Thymus (tissue), 11 donors: Measurements from ENCODE around the gene PRKG1. TPM values are rescaled to one million over a fixed set of nuclear protein-coding genes. Genes with fewer than 3 reads are reported as not detected.

Experiments
- DNase-seq, 9 donors: peaks; one replicate each; pipeline ENCODE4 v3.0.0-alpha.2; 2013; ENCODE audit warnings: low spot score in 9 of 9, low read depth in 6 of 9, missing footprints in 1 of 9
- H3K27ac ChIP-seq, 2 donors: one replicate each; pipeline ENCODE4 v1.5.1; 2013; ENCODE audit warnings: control low read depth in 1 of 2, low read depth in 1 of 2, low read length in 1 of 2, mild to moderate bottlenecking in 1 of 2, moderate library complexity in 1 of 2
- H3K27me3 ChIP-seq, 2 donors: one replicate each; pipeline ENCODE4 v1.5.1; 2013; ENCODE audit warnings: low read length in 1 of 2; ENCODE audit not compliant: control insufficient read depth in 2 of 2, insufficient read depth in 1 of 2
- H3K36me3 ChIP-seq, 2 donors: one replicate each; pipeline ENCODE4 v1.5.1; 2013; ENCODE audit warnings: low read length in 1 of 2, mild to moderate bottlenecking in 1 of 2, moderate library complexity in 1 of 2; ENCODE audit not compliant: control insufficient read depth in 2 of 2, insufficient read depth in 2 of 2
- H3K4me1 ChIP-seq, 2 donors: one replicate each; pipeline ENCODE4 v1.5.1; 2013; ENCODE audit warnings: low read length in 2 of 2; ENCODE audit not compliant: control insufficient read depth in 2 of 2, insufficient read depth in 2 of 2
- H3K4me3 ChIP-seq, 2 donors: one replicate each; pipeline ENCODE4 v1.5.1; 2013; ENCODE audit warnings: low read length in 2 of 2, control low read depth in 1 of 2, mild to moderate bottlenecking in 1 of 2
- H3K9me3 ChIP-seq, 2 donors: one replicate each; pipeline ENCODE4 v1.5.1; 2013; ENCODE audit warnings: low read length in 1 of 2, mild to moderate bottlenecking in 1 of 2; ENCODE audit not compliant: control insufficient read depth in 2 of 2, insufficient read depth in 1 of 2
- WGBS: extraction: QIAGEN DNeasy Blood & Tissue Kit; methylation state at CpG from one replicate; pipeline ENCODE4 v1.1.7; 2013; 5-methylcytosine and 5-hydroxymethylcytosine counted together
- polyA plus RNA-seq: library from polyadenylated mRNA; stranded (reverse); fragments of 200-250 nt; gene quantifications from one replicate; pipeline ENCODE4 v1.2.3, GENCODE V29; 2013
- total RNA-seq: library from RNA; stranded (reverse); fragments of 120-200 nt; gene quantifications from one replicate; pipeline ENCODE4 v1.2.4, GENCODE V29; 2013
- donor health status: healthy.

Gene PRKG1
- total and polyA plus RNA-seq, 2 donors = 2.5 to 7.4 TPM

DNA sequence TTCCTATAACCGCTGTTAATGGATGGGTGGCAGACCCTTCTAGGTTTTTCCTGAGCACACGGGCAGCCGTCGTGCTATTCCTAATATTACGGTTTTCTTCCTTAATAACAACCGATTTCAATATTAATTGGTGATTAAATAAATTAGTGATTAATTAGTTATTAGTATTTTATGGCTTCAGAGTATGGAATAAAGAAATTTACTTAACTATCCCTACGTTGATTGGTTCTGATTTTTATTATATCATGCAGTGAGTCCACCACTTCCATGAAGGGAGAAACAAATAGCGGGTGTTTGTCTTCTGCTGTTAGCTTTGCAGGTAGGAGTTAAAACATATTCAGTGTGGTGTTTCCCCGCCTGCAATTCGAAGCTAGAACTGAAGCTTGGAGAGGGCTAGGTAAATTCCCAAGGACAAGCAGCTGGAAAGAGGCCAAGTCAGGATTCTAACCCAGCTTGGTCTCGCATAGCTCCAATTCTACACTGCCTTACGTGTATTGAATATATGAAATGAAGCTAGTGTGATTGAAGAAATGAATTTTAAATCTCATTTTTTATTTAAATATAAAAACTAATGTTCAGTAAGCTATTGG is 626.0 kb downstream of the PRKG1 start:
- Histone ChIP-seq H3K27me3 (no peaks in the 10 kb centered on the region), H3K27ac (peak overlapping the region; percentile 89 to 96), H3K4me3 (peak overlapping the region; percentile 65 to 81), H3K9me3 (no peaks in the 10 kb centered on the region), H3K36me3 (peaks cover 3 to 12% of the 10 kb centered on the region in 2 donors), H3K4me1 (peaks cover 20 to 21% of the 10 kb centered on the region in 2 donors)
- WGBS = 53% methylated on average over 12 of the region's 12 CpGs
- DNase-seq = peak in 7 of 9 donors; percentile 4 to 43 (median 8)

DNA sequence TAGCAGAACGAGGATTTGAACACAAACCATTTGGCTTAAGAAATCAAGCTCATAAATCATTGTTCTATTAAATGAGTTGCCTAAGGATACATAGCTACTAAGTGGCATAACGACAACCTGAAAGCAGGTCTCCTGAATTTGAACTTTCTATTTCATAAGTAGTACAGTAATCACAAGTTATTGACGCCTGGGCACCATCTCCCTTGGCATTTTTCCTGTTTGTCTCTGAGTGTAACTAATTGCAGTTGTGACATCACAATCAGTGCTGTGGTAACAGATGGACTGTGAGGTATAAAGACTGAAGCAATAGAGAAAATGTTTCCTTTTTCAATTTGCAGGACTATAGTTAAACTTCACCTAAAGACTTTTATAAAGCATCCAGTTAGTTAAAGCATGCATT is 631.5 kb downstream of the PRKG1 start:
- no peak overlapping the region for H3K4me3 ChIP-seq
- WGBS = 92% methylated on average over 3 of the region's 3 CpGs
- no peak overlapping the region for H3K27ac ChIP-seq
- no peak for DNase-seq
- H3K27me3 ChIP-seq = no peaks in the 10 kb centered on the region
- no peaks in the 10 kb centered on the region for H3K4me1 ChIP-seq
- no peaks in the 10 kb centered on the region for H3K9me3 ChIP-seq
- no peaks in the 10 kb centered on the region for H3K36me3 ChIP-seq

- Histone ChIP-seq H3K27me3 (no peaks in the 10 kb centered on the region), H3K27ac (no peak overlapping the region), H3K4me3 (no peak overlapping the region), H3K36me3 (no peaks in the 10 kb centered on the region), H3K9me3 (no peaks in the 10 kb centered on the region), H3K4me1 (no peaks in the 10 kb centered on the region)
- WGBS = 98% methylated on average over 3 of the region's 3 CpGs
- DNase-seq = no peak
Measured at GRCh38 chr10:51706225-51706624, 631.9 kb downstream of the PRKG1 start.

DNA sequence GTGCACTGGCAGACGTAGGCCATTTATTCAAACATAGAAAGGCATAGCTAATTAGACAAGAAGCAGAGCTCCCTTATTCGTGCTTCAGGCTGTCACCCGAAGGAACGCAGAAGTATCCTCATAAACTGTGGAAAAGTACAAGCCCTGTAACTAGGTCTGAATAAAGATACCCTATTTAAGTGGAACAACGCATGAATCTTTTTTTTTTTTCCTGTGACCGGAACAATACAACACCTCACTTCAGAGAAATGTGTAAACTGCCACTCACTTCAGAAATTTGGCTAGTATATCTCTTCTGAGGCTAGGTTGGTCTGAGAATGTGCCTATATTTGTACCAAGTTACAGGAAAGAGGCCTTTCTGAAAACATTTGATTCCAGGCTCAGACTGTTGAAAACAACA is 633.1 kb downstream of the PRKG1 start:
- H3K9me3 ChIP-seq = no peaks in the 10 kb centered on the region
- H3K4me1 ChIP-seq = no peaks in the 10 kb centered on the region
- H3K4me3 ChIP-seq = no peak overlapping the region
- DNase-seq = peak in 1 of 9 donors; percentile 17
- 83% methylated on average over 6 of the region's 6 CpGs for WGBS
- no peaks in the 10 kb centered on the region for H3K27me3 ChIP-seq
- H3K36me3 ChIP-seq = no peaks in the 10 kb centered on the region
- H3K27ac ChIP-seq = no peak overlapping the region

DNA sequence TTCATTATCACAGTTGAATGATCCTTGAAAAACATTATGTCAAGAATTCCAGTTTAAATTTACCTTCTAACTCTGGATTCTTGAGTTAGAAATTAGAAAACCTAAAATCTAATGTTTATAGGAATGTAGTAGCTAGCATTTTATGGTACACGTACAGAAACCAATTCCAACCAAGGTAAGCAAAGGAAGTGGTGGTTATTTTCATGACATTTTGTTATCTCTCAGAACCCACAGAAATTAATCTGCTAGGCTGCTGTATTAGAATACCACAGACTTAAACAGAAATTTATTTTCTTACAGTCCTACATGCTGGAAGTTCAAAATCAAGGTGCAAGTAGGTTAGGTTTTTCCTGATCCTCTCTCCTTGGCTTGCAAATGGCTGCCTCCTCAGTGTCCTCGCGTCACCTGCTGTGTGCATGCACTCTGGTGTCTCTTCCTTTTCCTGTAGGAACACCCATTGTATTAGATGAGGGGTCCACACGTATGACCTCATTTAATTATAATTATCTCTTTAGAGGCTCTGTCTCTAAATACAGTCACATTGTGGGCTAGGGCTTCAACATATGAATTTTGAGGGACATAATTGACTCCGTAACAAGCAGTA is 633.6 kb downstream of the PRKG1 start:
- Histone ChIP-seq H3K27ac (no peak overlapping the region), H3K27me3 (no peaks in the 10 kb centered on the region), H3K36me3 (no peaks in the 10 kb centered on the region), H3K4me3 (no peak overlapping the region), H3K9me3 (no peaks in the 10 kb centered on the region), H3K4me1 (no peaks in the 10 kb centered on the region)
- DNase-seq = peak in 1 of 9 donors; percentile 27
- 75% methylated on average over 5 of the region's 5 CpGs for WGBS

DNA sequence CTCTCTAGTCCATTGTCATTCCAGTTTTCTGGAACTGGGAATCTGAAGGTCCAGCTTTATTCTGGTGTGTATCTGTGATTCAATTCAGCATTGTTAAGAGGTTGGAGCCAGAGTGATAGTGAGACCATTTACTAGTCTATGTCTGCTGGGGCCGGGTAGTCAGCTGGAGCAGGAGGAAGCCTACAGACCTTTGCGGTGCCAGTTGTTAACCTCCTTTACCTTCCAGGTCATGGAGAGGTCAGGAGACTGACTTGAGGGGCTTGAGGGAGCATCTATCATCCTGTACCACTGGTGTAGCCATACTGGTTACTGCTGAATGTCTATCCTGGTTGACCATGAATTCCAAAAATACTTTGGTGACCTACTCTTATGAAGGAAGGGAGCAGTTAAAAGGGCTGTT is 634.3 kb downstream of the PRKG1 start:
- no peaks in the 10 kb centered on the region for H3K4me1 ChIP-seq
- H3K27ac ChIP-seq = no peak overlapping the region
- 96% methylated on average over 2 of the region's 2 CpGs for WGBS

GRCh38 chr10:51709324-51709972 is 635.2 kb downstream of the PRKG1 start:
- 97% methylated on average over 2 of the region's 2 CpGs for WGBS

More for the DNA sequence above, 634.3 kb downstream of the PRKG1 start:
- Histone ChIP-seq H3K27me3 (no peaks in the 10 kb centered on the region), H3K36me3 (no peaks in the 10 kb centered on the region), H3K4me3 (no peak overlapping the region), H3K9me3 (no peaks in the 10 kb centered on the region)
- no peak for DNase-seq

DNA sequence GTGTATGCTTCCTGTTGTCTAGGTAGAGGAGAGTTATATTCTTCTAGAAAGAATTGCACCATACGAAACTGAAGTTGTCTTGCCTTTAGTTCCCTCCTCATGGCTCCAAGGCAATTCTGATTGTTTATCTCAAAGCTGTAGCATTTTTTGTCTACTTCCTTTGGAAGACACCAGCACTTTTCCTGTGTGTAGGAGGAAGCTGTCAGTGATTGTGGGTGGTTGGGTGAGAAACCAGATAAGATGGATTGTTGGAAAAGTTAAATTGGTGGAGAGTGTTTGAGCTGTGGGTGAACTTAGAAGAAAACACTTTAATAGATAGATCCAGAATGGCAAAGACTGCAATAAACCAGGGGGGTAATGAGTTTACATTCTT is 637.2 kb downstream of the PRKG1 start:
- no peaks in the 10 kb centered on the region for H3K36me3 ChIP-seq
- H3K9me3 ChIP-seq = no peaks in the 10 kb centered on the region
- H3K27ac ChIP-seq = no peak overlapping the region
- no peaks in the 10 kb centered on the region for H3K27me3 ChIP-seq
- H3K4me1 ChIP-seq = no peaks in the 10 kb centered on the region
- WGBS = 92% methylated on average over 1 of the region's 1 CpG
- DNase-seq = no peak
- no peak overlapping the region for H3K4me3 ChIP-seq

More at GRCh38 chr10:51709324-51709972, 635.2 kb downstream of the PRKG1 start:
- no peaks in the 10 kb centered on the region for H3K36me3 ChIP-seq
- no peaks in the 10 kb centered on the region for H3K9me3 ChIP-seq
- no peak overlapping the region for H3K4me3 ChIP-seq
- DNase-seq = no peak
- no peaks in the 10 kb centered on the region for H3K4me1 ChIP-seq
- no peak overlapping the region for H3K27ac ChIP-seq
- no peaks in the 10 kb centered on the region for H3K27me3 ChIP-seq

DNA sequence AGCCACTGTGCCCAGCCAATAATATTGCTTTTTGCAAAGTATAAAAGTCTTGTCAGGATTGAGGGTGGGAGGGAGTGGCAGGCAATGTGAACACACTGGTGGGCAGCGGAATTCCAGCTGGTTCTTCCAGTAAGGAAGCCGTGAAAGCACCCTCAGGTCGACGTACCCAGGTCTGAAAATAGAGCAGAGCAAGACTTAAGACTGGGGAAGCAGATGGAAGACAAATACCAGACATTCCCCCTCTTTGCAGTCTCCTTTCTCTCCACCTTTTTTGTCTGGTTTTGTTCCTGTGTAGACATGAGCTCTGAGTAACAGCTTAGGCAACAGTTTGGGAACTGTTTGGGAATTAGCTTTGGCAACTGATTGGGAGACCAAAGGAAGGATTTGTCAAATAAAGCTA is 642.7 kb downstream of the PRKG1 start:
- Histone ChIP-seq H3K36me3 (no peaks in the 10 kb centered on the region), H3K9me3 (no peaks in the 10 kb centered on the region), H3K27me3 (no peaks in the 10 kb centered on the region), H3K4me1 (no peaks in the 10 kb centered on the region), H3K4me3 (no peak overlapping the region), H3K27ac (no peak overlapping the region)
- DNase-seq = no peak
- 93% methylated on average over 4 of the region's 4 CpGs for WGBS
